Measurements from ENCODE around the gene CHST9.
"Not testable (repeated sequence)": the region's sequence is repeated elsewhere in the genome, so short reads cannot be mapped to it uniquely, and the experiment has no call there.

CHST9 gene

DNA sequence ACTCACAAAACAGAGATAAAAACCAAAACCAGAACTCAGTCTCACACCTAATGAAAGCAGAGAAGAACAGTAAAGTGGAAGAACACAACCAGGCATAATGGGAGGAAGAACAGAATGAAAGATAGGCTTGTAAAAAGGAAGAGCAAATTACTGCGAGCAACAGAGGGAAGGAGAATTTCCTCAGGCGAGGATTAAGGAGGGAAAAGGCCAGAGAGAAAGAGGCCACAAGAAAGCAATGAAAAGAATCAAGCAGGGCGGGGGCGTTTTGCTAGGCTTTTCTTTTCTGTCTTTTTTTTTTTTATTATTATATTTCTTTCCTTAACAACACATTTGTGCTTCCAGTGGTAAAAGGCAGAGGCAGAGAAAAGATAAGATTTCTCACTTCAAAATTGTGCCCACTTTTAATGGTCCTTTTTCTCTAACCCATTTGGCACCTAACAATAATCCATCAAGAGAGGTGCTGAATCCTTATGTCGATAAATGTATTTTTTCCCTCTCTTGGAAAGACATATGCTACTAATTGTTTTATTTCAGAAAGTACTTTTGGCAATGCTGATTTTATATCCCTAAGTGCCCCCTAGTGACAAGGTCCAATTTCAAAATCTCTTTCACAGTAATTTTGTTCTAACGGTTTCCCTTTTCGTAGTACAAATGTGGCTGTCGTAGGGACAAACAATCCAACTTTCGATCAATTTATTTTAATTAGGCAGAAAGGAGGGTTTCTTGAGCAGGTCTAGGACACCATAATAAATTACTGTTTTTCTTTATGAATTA, 180.9 kb downstream of the CHST9 start:
- no peak for DNase-seq

DNA sequence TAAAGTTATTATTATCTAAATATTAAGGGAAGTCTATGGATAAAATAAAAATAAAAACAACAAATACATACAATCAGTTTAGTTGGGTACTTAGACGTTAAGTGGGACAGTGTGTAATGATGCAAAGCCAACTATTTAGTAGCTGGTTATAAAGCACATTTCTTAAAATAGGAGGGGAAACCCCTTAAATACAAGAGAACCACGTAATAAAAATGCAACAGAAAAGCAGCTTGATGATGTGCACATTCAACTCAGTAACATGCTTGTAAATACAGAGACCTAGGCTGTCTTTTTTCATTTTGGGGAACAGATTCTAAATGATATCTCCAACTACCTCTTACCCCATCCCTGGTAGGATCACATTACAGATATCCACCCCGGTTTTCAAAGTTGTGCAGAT, 185.3 kb downstream of the CHST9 start:
- DNase-seq = no peak

DNA sequence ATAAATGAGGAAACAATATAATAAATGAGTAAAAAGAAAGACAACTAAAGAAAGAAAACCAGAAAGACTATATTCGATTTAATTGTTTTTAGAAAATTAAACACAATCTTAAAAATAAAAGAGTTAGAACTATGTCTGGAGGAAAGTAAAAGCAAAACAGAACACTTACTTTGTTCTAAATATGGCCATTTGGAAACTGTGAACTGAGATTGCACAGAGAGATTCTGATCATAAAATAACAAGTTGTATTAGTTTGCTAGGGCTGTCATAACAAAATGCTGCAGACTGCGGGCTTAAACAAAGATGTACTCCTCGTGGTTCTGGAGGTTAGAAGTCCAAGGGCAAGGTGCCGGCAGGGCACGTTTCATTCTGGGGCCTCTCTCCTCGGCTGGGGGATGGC, 191.5 kb downstream of the CHST9 start:
- no peak for DNase-seq

- no peak for DNase-seq
These were observed 192.2 kb downstream of the CHST9 start for GRCh38 chr18:26992926-26993325.

DNA sequence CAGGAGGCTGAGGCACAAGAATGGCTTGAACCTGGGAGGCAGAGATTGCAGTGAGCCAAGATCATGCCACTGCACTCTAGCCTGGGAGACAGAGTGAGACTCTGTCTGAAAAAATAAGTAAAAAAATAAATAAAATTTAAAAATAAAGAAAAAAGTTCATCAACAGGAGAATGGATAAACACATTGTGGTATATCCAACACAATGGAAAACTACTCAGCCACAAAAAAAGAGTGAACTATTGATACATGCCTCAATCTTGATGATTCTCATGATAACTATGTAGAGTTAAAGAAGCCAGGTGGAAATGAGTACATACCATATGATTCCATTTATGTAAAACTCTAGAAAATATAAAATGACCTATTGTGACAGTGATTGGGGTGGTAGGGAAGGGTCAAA, 195.3 kb downstream of the CHST9 start:
- DNase-seq = no peak

DNA sequence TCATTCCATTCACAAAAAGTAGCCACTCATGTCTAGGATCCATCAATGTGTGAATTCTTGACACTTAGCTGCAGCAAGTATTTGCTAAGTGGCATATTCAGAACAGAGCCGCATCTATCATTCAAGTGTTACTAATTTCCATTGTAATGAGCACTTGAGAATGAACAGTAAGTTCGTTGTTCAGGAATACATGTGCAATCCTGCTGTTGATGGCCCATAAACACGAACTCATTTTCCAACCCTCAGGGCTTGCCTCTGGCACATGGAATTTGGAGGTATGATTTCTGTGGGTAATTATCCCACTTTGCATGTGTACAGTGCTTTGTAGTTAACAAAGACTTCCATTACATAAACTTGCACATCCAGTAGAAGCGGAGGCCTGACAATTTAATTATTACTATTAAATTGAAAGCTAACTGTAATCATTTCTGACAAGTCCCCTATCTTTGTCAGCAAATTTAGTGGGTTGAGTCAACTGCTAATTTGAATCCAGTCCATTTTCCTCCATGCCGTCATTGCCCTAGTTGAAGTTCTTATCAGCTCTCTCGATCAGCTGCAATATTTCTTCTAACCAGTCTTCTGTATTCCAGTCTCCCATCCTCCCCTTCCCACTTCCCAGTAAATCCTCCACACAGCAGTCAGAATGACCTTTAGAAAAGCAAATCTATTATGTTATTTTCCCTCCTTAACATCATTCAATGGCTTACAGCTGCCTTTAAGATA, 203.6 kb downstream of the CHST9 start:
- DNase-seq = no peak

DNA sequence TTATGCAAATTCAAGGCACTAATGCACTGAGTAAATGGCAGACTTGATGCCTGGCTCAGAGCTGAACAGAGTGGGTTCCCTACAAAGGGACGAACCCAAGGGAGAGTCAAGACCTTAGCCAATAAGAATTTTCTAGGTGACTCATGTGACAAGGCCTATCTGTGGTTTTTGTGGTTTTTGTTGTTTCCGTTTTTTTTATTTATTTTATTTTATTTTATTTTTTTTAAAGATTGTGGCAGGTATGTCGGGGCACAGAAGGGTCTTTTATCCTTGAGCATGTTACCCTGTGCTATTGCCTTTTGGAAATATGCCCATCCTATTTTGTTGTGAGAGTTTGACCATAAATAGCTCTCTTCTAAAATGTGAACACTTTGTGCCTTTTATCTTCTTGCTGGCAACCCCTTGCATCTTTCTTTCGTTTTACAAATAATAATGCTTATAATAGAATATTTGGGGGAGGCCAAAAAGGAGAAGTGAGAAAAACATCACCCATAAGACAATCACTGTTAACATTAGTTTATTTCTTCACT, 206.2 kb downstream of the CHST9 start:
- DNase-seq = no peak

DNA sequence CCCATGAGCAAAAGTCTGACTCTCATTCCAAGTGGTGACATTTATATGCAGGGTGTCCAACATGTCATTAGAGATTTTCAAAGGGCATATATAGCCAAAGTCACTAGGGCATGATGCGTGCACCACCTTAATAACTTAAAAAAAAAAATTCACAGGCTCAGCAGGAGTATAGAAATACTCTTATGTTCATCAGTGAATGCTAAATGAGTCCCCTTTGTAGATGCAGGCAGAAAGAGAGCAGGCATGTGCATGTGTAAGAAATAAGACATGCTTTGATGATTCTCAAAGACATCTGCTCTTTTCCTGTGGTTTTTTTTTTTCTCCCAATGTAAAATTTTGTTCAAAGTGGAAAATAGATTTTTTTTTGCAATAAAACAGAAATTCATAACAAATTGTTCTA, 207.3 kb downstream of the CHST9 start:
- no peak for DNase-seq

GRCh38 chr18:26976206-26976605, 208.9 kb downstream of the CHST9 start:
- DNase-seq = no peak

DNA sequence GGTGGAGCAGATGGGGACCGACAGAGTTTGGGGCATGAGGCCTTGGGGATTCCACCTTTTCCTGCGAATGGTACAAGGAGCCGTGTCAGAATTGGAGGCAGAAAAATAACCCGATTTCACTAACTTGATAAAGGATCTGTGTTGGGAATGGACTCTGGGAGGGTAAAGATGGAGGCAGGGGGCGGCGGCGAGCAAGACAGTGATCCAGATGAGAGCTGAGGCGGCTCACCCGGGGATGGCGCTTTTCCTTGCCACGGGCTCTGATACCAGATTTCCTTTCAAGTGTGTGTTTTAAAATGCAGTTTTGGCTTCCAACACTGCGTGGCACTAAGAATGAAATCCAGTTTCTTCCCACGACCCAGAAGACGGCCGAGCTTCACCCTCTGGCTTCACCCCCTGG, 212.6 kb downstream of the CHST9 start:
- DNase-seq = not testable (repeated sequence)

- no peak for DNase-seq
These were observed 213.7 kb downstream of the CHST9 start for GRCh38 chr18:26971409-26971808.

DNA sequence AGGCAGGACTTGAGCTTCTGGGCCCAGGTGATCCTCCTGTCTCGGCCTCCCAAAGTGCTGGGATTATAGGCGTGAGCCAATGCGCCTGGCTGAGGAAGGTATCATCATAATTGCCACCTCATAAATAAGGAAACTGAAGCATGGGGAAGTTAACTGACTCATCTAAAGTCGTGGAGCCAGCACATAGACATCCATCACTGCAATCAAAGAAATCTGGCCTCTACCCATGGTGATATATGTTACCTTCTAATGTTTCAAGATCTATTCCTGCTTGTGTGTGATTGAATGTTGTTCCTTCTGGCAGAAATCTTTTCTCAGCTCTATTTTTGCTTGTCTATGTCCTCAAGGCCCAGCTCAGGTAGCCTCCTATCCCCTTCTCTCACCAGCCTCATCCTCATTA, 214.5 kb downstream of the CHST9 start:
- no peak for DNase-seq

DNA sequence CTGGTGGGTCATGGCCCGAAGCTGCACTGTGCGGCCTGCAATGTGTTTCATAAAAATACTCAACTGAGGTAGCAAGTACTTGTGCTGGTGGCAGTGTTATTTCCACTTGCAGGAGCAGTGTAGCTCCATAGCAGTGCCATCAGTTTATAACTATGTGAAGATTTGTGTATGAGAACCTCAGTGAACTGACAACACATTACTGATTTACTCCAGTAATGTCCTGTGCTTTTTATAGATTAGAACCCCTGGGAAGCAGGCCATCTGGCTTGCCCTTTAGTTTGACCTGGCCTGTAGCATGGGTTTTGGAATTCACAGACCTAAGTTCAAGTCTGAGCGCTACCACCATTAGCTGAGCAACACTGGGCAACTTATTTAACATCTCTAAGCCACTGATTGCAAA, 219.9 kb downstream of the CHST9 start:
- DNase-seq = no peak

GRCh38 chr18:26963292-26963691, 221.8 kb downstream of the CHST9 start:
- DNase-seq = no peak

GRCh38 chr18:26961839-26962238, 223.3 kb downstream of the CHST9 start:
- no peak for DNase-seq

DNA sequence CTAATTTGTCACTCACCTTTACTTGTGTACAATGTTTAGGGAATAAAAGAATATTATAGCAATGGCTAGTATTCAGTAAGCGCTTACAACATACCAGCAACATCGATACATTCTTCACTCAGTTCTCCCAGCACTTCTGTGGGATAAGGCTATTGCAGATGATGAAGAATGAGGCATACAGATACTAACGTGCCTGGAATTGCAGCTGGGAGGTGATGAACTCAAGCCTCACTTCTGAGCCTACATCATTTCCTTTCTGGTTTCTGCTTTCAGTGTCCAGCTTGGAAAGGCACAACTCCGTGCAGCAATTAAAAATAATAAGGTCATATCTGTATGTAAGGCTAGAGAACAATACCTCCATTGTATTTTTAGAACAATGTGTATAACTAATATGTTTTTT, 224.2 kb downstream of the CHST9 start:
- DNase-seq = no peak

DNA sequence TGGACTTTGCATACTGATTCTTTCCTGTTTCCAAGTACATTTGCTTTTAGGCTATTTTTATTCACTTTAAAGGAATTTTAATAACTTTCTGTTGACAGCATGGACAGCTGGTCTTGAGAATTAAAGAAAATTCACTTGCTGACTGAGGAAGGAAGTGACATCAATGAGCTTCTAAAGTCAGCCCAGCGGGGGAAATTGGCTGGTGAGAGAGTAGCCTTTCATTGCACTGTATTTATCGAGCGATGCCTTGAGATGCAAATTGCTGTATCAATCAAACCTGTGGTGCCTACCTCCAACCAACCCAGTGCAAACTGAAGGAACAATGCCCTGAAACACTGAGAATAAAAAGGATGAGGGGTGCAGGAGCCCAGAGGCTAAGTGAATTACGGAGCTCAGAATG, 228.2 kb downstream of the CHST9 start:
- DNase-seq = no peak

GRCh38 chr18:26948703-26949102, 236.4 kb downstream of the CHST9 start:
- DNase-seq = no peak

DNA sequence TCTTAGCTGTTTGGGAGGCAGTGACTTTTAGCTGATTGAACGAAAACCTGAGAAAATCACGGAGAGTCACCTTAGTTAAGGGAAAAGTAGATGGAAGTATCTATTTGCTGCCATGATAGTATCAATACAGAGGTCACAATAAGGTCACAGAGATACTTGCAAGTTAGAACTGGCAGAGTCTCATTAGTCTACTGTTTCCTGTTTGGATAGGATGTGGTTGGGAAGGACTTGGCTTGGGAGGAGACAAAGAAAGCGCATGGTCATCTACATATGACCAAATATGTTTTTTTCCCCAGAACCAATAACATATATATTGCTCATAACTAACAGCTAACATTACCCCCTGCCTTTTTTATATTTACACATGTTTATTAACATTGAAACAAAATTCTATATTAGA, 241.2 kb downstream of the CHST9 start:
- no peak for DNase-seq

GRCh38 chr18:26941584-26941983, 243.5 kb downstream of the CHST9 start:
- DNase-seq = no peak

- DNase-seq = no peak
These were observed 244.2 kb downstream of the CHST9 start for GRCh38 chr18:26940744-26941398.

DNA sequence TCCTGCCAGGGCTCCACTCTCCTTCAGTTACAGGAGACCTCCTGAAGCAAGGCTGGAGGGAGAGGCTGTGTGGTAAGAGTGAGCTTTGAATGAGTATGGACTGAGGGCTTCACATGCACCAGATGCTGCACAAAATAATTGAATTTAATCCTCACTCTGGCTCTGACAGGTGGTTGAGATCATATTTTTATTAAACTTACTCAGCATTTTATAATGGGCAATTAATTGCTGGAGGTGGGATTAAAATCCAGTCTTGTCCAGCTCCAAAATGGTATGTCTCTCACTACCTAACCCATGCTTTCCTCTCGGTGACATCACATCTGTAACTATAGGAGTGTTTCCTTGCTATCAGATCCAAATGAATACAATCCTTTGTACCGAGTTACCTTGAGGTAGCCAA, 253.4 kb downstream of the CHST9 start:
- DNase-seq = no peak

DNA sequence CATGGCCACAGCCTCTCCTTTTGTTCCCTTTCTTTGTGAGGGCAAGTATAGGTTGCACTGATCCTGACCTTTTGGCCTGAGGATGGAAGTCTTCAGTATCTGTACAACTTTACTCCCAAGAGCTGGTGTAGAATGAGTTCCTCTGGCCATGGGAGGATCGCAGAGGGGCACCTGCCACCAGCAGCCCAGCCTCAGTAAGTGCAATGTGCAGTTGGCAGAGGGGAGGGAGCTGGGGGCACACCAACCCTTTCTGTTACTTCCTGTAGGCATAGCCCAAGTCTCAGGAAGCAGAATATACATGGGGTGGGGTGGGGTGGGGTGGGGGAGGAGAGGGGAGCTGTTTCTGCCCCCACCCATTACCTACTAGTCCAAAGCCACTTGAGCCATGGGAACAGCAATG, 254.5 kb downstream of the CHST9 start:
- DNase-seq = no peak

Measured in right hindlimb (tissue), 1 donor.